NCI-H526 treated with DMSO at 0.1 percent for 48 hours (cell line): ENCODE data around the gene RFTN1.

Experiments
- DNase-seq: peaks from one replicate; lab custom pipeline; 2025; lab: John Stamatoyannopoulos, UW

RFTN1 gene, protein sequence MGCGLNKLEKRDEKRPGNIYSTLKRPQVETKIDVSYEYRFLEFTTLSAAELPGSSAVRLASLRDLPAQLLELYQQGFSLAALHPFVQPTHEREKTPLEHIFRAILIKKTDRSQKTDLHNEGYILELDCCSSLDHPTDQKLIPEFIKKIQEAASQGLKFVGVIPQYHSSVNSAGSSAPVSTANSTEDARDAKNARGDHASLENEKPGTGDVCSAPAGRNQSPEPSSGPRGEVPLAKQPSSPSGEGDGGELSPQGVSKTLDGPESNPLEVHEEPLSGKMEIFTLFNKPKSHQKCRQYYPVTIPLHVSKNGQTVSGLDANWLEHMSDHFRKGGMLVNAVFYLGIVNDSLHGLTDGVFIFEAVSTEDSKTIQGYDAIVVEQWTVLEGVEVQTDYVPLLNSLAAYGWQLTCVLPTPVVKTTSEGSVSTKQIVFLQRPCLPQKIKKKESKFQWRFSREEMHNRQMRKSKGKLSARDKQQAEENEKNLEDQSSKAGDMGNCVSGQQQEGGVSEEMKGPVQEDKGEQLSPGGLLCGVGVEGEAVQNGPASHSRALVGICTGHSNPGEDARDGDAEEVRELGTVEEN

DNA sequence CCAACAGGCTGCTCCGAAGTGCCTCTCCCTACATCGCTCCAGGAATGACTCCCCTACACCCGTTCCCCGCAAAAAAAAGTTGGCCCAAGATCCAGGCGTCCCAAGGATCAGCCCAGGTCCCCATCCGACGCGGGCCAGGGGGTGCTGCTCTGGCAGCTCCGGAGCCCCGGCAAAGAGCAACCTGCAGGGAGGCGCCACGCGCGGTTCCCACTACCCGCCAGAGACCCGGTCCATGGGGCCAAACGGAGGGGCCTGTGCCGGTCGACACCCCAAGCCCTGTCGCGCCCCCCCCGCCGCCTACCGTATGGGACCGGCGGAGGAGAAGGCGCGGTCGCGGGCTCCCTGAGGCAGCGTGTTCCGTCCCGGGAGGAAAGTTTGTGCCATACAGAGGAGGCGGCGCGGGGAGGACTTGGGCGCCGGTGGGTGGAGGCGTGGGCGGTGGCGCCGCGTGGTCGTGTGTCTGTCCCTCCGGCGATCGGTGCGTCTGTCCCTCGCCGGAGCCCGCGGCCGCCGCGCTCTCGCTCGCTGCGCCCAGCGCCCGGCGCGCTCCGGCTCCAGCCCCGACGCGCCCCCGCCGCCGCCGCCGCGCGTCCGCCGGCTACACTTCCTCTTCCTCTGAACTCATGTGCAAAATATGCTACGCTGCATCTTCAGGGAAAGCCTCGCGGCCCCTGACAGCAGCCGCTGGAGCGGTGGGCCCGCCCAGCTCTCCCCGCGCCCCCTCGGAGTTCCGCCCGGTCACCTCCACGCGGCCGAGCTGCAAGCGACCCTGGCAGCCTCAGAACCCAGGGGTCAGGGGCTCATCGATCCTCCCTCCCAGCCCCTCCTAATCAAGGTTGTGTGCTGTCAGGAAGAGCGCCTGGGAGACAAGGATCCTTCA is at the start of gene RFTN1:
RFTN1 (minus strand) TSS at position 559 of the 880 bp plus-strand sequence. CDS start 19,830 bp downstream, outside the sequence.
- peak; percentile 7 for DNase-seq

DNA sequence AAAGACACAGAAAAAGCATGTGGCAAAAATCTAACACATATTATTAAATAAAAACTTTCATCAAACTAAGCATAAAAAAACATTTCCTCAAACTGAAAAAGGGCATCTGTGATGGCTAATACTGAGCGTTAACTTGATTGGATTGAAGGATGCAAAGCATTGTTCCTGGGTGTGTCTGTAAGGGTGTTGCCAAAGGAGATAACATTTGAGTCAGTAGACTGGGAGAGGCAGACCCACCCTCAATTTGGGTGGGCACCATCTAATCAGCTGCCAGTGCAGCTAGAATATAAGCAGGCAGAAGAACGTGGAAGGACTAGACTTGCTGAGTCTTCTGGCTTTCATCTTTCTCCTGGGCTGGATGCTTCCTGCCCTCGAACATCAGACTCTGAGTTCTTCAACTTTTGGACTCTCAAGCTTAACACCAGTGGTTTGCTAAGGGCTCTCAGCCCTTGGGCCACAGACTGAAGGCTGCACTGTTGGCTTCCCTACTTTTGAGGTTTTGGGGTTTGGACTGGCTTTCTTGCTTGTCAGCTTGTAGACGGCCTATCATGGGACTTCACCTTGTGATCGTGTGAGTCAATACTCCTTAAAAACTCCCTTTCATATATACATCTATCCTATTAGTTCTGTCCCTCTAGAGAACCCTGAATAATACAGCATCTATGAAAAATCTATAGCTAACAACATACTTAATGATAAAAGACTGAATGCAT is 46.3 kb upstream of the RFTN1 start:
- no peak for DNase-seq

DNA sequence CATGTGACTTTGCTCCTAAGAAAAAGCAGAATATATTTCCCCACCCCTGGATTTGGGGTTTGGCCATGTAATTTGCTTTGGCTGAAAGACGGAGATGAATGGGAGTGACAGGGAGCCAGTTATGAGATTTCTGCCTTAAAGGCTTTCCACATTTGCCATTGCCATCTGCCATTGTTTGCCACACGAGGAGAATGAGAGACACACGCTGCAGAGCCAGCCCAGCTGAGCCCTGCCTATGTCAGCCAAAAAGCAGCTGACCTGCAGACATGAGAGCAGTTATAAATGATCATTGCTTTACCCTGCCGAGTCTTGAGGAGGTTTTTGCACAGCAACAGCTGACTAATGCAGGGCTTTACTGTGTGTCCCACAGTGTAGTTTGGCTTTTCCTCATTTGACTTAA is 40.6 kb upstream of the RFTN1 start:
- no peak for DNase-seq

DNA sequence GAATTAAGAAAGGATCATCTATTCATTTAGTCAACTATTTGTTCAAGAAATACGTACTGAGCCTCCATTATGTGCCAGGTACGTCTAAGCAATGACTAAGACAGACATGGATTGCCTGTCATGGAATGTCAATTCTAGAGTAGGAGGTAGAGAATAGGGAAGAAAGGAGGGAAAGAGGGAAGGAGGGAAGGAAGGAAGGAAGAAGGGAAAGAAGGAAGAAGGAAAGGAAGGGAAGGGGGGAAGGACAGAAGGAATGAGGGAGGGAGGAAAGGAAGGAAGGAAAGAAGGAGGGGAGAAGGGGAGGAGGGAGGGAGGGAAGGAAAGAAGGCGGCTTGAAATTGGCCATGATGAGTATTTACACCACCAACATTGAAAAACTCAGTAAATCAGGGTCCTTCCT is 39.3 kb upstream of the RFTN1 start:
- DNase-seq: no peak

DNA sequence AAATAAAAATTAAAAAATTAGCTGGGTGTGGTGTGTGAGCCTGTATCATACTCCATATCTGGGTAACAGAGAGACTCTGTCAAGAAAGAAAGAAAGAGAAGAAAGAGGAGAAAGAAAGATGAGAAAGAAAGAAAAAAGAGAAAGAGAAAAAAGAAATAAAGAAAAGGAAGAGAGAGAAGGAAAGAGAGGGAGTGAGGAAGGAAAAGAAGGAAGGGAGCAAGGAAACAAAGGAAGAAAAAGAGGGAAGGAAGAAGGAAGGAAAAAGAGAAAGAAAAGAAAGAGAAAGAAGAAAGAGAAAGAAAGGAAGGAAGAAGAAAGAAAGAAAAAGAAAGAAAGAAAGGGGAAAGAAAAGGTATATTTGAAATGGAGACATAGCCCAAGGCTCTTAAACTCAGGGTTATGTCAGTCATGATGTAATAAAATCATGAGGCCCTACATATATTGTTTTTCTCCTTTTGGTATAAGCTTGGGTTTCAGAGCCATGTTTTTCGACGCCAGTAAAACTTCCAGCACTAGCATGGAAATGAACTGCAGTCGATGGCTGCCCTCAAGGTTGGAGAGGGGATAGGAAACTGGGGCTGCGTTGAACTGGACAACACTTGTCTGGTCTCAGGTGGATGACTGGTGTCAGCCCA is 38.0 kb upstream of the RFTN1 start:
- no peak for DNase-seq

DNA sequence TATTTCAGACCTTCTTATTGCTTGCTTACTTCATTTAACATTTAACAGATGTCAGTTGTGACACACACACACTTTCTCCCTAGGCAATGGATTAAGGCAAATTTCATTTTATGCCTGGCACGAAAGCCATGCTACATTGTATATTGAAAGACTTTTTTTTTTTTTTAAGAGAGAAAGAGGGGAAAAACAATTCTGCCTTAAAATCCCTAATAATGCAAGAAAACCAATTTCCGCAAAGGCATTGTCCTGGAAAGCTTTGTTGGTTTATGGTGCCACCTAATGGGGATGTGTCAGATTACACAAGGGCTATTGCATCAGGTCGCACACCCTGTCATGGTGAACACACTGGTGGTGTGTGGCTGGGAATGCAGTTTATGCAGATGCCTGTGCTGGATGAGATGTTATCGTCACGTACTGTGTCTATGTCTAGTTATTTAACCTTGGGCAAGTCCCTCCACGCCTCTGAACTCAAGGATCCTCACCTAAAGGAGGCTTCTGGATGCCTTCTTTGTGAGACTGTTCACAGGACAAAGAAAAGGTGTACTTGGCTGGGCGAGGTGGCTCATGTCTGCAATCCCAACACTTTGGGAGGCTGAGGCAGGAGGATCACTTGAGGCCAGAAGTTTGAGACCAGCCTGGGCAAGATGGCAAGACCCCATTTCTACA is 37.3 kb upstream of the RFTN1 start:
- DNase-seq: peak; percentile 21

DNA sequence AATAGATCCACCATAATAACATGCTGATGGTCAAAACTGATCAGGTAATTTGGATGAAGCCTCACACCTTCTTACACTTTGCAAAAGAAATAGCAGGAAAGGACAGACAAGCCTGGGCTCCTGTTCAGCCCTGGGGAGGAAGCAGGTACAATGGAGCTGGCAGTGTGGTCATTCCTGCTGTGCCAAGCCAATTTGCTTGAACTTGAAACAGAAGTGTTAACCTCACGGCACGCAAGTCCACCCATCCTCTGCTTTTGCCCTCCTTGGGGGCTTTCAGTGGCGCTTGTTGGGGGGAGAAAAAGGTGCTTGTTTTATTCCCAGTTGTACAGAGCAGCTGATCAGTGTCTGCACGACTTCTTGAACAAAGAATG is 36.8 kb upstream of the RFTN1 start:
- DNase-seq: no peak

DNA sequence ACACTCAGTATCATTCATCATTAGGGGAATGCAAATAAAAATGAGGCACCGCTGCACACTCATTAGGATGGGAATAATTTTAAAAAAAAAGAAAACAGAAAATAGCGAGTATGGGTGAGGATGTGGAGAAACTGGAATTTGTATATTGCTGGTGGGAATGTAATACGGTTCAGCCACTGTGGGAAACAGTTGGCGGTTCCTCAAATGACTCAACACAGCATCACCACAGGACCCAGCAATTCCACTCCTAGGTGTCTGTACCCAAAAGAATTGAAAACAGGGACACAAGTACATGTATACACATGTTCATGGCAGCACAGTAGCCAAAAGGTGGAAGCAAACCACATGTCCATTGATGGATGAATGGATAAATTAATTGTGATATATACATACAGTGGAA is 35.2 kb upstream of the RFTN1 start:
- DNase-seq: no peak

DNA sequence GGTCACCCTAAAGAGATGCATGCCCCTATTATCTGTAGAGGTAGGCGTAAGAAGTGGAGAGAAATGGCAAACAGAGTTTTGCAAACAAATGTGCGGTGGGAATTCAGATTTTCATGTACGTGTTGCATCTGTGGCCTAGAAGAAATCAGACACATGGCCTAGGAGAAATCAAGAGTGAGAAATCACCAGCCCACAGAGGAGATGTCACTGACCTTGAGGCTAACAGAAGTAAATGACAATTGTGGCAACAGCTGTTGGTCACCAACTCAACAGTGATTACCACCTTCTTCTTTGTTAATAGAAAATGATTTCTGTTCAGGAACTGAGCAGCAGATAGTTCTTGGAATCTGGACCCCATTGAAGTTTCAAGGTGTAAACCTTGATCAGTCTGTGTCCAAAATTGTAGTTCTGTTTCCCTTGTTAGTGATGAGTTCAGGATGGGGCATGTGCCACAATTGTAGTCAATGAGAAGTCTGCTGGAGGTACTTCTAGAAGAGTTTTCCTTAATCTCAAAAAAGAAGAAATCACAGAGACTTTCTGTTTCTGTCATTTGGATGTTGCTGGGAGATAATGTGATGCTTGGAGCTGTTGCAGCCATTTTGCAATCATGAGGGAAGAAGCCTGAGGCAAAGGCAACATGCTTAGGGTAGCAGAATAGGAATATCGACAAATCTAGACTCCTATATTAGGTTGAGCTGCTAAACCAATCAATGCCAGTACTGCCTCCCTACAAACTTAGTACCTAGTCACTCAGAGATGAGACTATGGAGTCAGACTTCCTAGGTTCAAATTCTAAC is 34.3 kb upstream of the RFTN1 start:
- DNase-seq: no peak

DNA sequence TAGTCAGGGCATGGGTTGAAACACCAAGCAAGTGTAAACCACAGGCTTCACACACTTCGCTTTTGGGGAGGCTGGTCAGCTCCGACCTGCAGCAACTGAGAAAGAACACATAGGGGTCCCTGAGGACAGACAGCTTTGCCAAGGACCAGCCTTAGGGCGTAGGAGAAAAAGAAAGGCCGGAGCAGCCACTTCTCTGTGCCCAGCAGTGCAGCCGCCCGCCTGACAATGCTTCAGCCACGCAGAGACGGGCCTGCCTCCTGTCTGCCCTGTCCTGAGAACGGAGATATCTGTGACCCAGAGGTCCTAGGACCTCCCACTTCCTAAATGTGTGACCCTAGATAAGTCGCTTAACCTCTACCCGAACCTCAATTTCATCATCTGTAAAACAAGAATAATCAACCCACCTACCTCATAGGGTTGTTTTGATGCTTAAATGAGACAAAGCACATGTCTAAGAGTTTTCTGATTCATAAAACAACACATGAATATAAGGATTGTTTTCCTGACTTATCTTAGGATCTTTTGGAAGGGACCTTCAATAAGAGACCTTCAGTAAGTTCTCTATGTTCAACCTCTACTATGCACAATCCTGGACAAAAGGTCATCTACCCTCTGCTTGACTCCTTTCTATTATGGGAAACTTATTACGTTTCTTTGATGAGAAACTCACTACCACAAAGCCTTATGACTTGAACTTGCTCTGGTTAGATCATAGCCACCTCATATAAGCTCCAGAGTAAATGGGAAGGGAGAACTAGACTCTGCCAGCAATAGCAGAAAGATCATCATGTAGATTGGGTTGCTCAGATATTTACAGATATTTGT is 32.9 kb upstream of the RFTN1 start:
- no peak for DNase-seq

DNA sequence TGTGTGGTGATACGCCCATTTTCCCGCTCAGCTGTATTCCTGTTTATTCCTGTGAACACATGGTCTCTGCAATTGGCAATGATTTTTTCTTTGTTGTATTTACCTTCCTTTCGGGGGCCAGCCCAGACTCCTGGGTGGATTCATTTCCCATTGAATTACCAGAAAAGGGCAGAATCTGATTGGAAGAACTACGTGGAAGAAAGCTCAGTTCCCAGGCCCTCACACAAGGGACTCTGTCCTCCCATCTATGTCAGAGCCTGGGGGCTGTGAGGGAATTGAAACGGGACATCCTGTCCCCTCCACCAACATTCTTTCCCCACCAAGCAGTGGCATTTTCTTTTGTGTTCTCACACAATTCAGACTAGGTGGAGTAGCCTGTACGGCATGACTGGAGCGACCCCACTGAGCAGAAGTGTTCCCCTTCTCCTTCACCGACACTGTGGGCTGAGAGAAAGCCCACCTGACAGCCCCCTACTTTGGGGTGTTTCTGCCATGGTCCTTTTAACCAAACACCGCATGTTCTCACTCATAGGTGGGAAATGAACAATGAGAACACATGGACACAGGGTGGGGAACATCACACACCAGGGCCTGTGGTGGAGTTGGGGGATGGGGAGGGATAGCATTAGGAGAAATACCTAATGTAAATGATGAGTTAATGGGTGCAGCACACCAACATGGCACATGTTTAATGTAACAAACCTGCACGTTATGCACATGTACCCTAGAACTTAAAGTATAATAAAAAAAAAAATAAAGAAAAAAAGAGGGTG is 32.1 kb upstream of the RFTN1 start:
- no peak for DNase-seq

DNA sequence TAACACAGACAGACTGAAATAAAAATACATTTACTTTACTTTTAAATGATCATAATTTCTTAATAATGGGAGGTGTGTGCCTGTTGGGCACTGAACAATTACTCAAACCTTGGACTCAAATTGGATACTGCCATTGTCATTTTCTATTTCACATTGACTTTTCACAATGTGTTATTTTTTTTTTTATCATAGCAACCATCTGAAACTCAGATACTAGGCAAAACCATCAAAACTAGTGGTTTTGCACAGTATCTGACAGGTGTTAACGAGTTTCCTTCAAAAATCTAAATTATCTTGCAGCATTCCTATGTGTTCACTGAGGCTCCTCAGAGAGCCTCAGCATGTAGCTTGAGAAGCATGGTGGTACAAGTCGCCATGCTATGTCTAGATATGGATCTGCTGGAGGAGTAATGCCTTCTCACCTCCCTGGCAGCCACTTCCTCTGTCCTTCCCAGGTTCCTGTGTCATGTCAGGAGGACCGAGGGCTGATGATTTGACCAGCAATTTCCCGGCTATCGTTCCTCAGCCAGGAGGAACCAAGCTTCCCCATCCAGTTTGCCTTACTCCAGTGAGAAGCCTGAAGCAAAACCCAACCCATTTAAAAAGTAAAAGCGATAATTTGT is 29.9 kb upstream of the RFTN1 start:
- DNase-seq: no peak

DNA sequence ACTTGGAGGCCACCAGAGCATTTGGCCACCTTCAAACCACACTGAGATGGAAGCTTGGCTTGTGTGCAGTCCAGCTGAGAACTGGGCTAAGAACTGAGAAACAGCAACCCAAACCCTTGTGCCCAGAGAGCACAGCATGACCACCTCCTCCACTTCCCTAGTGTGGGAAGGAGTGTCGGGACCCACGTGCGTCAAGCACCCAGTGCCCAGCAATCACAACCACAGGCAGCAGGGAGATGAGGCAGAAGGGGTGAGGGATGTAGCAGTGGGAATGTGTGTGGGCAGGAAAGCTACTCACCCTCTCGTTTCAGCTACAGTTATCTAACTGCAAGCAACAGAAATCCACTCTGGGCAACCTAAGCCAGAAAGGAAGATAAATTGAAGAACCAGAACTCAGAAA is 25.0 kb upstream of the RFTN1 start:
- DNase-seq: no peak

DNA sequence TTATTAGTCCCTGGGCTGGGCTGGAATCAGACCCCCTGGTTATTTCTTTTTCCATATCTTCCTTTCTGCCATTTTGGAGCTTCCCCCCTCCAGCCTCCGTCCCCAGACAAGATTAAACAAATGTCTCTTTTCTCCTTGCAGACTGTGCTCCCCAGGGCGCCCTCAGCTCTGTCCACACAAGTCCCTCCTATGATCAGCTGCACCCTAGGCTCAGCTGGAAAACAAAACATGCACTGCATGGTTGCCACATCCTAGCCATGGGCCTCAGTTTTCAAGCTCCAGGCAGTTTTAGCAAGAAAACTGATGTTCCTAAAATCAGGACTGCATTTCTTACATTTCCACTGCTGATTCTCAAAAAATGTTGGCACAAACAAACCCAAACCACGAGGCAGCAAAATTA is 23.5 kb upstream of the RFTN1 start:
- DNase-seq: no peak

DNA sequence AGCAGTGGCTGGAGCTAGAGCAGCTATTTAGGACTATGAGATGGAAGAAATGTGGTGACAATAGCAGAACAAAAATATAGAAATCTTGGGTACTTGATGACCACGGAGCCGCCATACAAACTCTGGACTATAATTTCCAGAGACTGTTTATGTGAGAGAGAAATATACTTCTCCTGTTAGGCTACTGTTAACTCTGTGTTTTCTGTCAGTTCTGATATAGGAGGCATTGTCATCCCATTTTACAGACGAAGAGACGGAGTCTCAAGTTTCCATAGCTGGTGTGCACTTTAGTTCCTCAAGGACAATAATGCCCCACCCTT is 22.8 kb upstream of the RFTN1 start:
- no peak for DNase-seq

DNA sequence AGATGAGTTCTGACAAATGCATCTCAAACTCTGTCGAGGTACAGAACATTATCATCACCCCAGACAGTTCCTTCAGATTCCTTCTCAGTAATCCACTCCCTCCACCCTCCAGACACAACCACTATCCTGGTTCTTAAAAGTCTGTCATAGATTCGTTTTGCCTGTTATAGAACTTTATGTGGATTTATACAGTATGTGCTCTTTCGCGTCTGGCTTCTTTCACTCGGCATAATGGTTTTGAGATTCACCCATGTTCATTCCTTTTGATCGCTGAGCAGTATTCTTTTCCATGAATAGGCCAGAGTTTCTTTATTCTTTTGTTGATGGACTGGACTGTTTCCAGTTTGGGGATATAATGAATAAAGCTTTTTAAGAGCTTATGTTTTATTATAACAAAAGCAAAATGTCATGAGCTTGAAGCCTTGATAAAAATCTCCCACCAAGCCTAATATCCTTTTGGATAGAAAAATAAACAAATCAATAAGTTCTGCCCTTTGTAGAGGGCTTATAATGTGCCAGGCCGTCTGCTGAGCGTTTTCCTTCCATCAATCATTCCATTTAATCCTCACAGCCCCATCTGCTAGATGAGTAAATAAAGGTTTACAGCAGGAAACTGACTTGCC is 21.3 kb upstream of the RFTN1 start:
- DNase-seq: no peak

DNA sequence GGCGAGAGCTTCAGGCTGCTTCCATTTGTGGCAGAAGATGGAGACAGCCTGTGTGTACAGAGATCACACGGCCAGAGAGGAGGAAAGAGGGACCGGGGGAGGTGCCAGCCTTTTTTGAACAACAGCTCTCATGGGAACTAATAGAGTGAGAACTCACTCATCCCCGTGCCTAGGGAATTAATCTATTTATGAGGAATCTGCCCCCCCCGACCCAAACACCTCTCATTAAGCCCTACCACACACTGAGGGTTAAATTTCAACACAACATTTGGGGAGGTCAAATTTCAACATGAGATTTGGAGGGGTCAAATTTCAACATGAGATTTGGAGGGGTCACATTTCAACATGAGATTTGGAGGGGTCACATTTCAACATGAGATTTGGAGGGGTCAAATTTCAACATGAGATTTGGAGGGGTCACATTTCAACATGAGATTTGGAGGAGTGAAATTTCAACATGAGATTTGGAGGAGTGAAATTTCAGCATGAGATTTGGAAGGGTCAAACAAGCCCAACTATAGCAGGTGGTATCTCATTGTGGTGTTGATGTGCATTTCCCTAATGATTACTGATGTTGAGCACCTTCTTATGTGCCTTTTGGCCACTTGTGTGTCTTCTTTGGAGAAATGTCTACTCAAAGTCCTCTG is 20.6 kb upstream of the RFTN1 start:
- no peak for DNase-seq
